Activated CD8-positive, alpha-beta T cell treated with anti-CD3 and anti-CD28 coated beads, Interleukin-2, amount 10 ng/mL, durations not matched to agents 7 days and 5 days (primary cell): ENCODE results near the gene HLA-B. TPM values are rescaled to one million over a fixed set of nuclear protein-coding genes. Genes with fewer than 3 reads are reported as not detected.
"Not testable (repeated sequence)": the region's sequence is repeated elsewhere in the genome, so short reads cannot be mapped to it uniquely, and the experiment has no call there.

Experiments used
- ATAC-seq: fragments of 150-1000 bp; cut with Tn5 transposase; one replicate; pipeline ENCODE4 v1.10.0; 2021; ENCODE audit warnings: moderate library complexity
- CTCF ChIA-PET: fragments of 350-600 bp; sonication (Branson Sonifier 250); formaldehyde crosslinking; loops from one replicate; lab custom pipeline; 2021; ENCODE audit warnings: antibody characterized with exemption; lab: Charles Lee
- POLR2A ChIA-PET: fragments of 350-600 bp; sonication (Branson Sonifier 250); formaldehyde crosslinking; loops from one replicate; lab custom pipeline; 2021; ENCODE audit warnings: antibody characterized with exemption; lab: Charles Lee
- DNase-seq: peaks from one replicate; pipeline ENCODE4 v3.0.0-alpha.2; 2020
- H3K27ac Mint-ChIP-seq: one replicate; pipeline ENCODE4 v1.8.0; 2021; ENCODE audit warnings: mild to moderate bottlenecking, mixed read lengths
- H3K27me3 Mint-ChIP-seq: one replicate; pipeline ENCODE4 v1.8.0; 2021; ENCODE audit warnings: low read depth, mixed read lengths
- H3K36me3 Mint-ChIP-seq: one replicate; pipeline ENCODE4 v1.8.0; 2021; ENCODE audit warnings: low read depth, mixed read lengths
- H3K4me1 Mint-ChIP-seq: one replicate; pipeline ENCODE4 v1.8.0; 2021; ENCODE audit warnings: low read depth, mixed read lengths
- H3K4me3 Mint-ChIP-seq: one replicate; pipeline ENCODE4 v1.8.0; 2021; ENCODE audit warnings: mild to moderate bottlenecking, mixed read lengths
- H3K9me3 Mint-ChIP-seq: one replicate; pipeline ENCODE4 v1.8.0; 2022; ENCODE audit warnings: mixed read lengths; ENCODE audit not compliant: insufficient read depth
- total RNA-seq, 2 experiments: library from RNA; stranded (reverse); gene quantifications; one replicate each; pipeline ENCODE4 v1.2.3, GENCODE V29; 2021

Gene HLA-B
- 1,000 to 10,000 TPM; 3,406 to 3,473 TPM for total RNA-seq

DNA sequence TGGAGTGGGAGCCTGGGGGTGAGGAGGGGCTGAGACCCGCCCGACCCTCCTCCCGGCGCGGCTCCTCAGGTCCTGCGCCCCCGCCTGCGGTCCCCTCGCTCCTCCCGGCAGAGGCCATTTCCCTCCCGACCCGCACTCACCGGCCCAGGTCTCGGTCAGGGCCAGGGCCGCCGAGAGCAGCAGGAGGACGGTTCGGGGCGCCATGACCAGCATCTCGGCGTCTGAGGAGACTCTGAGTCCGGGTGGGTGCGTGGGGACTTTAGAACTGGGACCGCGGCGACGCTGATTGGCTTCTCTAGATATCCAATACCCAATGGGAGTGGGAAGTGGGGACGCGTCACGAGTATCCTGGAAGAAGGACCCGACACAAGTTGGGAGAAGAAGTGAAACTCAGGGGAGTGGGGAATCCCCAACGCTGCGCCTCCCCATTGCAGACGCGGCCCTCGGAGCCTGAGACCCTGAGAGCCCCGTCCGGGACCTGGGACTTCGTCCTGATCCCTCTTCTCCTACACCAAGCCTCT, at the start of gene HLA-B:
Gene HLA-B, minus strand, starts transcription at position 234 of the 521 bp plus-strand sequence. Its CDS starts 21 bp downstream, at position 213.
- peaks cover 10% of the 10 kb centered on the region for H3K27me3 Mint-ChIP-seq
- peak within 1 kb of the TSS; percentile 99 for H3K27ac Mint-ChIP-seq
- DNase-seq, result peak; percentile 89
- H3K4me3 Mint-ChIP-seq, result peak within 1 kb of the TSS; percentile 92
- ChIA-PET CTCF (interaction anchor here (1.8 to 2.1 kb wide), 2 partner anchors 10 to 160 kb away, joined by 4 to 17 read pairs; no protein-coding TSS in a partner anchor), POLR2A (interaction anchor here (0.7 to 1.2 kb wide), 4 partner anchors 9 to 198 kb away, joined by 3 to 9 read pairs (median 6); no protein-coding TSS in a partner anchor)
- peaks cover 57% of the 10 kb centered on the region for H3K4me1 Mint-ChIP-seq
- peak; percentile 77 for ATAC-seq
- peaks cover 3% of the 10 kb centered on the region for H3K9me3 Mint-ChIP-seq
- peaks cover 57% of the 10 kb centered on the region for H3K36me3 Mint-ChIP-seq

DNA sequence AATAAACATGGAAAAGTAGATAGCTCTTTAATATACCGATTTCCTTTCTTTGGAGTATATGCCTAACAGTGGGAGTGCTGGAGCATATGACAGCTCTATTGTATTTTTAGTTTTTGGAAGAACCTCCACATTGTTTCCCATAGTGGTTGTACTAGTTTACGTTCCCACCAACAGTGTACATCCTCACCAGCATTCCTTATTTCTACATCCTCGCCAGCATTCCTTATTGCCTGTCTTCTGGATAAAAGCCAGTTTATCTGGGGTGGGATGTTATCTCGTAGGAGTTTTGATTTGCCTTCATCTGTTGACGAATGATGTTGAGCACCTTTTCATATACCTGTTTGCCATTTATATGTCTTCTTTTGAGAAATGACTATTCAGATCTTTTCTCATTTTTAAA, 49.0 kb upstream of the HLA-B start:
- ChIA-PET CTCF (no interaction called here), POLR2A (no interaction called here)
- Mint-ChIP-seq H3K9me3 (no peaks in the 10 kb centered on the region), H3K36me3 (peaks cover 28% of the 10 kb centered on the region), H3K4me1 (peaks cover 64% of the 10 kb centered on the region), H3K27ac (no peak overlapping the region), H3K27me3 (no peaks in the 10 kb centered on the region), H3K4me3 (no peak overlapping the region)
- DNase-seq (no peak), ATAC-seq (no peak)

DNA sequence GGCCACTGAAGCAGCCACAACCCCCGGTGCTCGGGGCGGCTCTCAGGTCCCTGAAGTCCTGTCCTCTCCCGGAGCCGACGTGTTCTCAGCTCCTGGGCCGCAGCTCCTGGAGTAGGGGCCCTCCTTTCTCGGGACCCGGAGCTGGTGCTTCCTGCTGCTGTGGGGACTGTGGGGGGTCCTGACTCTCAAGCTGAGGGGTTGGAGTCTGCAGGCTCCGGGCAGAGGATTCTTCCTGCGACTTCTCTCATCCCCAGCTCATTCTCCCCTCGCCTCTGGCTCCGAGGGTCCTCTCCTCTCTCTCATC, 47.0 kb upstream of the HLA-B start:
- H3K36me3 Mint-ChIP-seq, result peaks cover 20% of the 10 kb centered on the region
- H3K9me3 Mint-ChIP-seq, H3K27me3 Mint-ChIP-seq, ATAC-seq, DNase-seq: not testable (repeated sequence)
- H3K4me3 Mint-ChIP-seq, result peak overlapping the region; percentile 81
- CTCF ChIA-PET, result interaction anchor here (1.3 to 7.9 kb wide), 2 partner anchors 39 to 44 kb away, joined by 3 to 93 read pairs; no protein-coding TSS in a partner anchor
- H3K4me1 Mint-ChIP-seq, result peaks cover 56% of the 10 kb centered on the region
- peak overlapping the region; percentile 64 for H3K27ac Mint-ChIP-seq
- POLR2A ChIA-PET, result interaction anchor here (1.2 kb wide), 1 partner anchor 131 kb away, joined by 3 read pairs; no protein-coding TSS in a partner anchor

DNA sequence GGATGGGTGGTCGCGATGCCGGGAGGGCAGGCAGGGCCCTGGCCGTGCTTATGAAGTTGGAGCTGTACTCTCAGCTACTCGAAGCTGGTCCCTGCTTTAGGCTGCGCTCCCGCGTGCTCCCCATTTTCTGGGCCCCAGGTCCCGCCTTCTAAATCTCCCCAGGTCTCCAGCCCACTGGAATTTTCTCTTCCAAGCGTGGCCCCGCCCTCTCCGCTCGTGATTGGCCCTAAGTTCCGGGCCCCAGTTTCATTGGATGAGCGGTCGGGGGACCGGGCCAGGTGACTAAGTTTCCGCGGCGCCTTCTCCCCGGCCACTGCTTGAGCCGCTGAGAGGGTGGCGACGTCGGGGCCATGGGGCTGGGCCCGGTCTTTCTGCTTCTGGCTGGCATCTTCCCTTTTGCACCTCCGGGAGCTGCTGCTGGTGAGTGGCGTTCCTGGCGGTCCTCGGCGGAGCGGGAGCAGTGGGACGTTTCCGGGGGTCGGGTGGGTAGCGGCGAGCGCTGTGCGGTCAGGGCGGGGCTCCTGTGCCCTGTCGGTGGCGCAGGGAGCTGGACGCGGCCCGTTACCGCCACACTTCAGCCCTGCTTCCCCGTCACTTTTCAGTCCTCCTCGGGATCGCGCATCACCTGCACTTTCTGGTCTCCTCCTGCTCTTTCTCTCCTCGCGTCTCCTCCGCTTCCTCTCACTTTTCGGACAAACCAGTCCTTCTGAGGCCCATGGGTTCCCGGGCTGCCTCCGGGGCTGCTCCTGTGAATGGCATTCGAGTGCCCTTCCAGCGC, 46.5 kb upstream of the HLA-B start, which contains the start of gene MICA:
Gene MICA, plus strand, starts transcription at position 313 of the 778 bp plus-strand sequence. Its CDS starts 38 bp downstream, at position 351.
- Mint-ChIP-seq H3K27ac (peak within 1 kb of the TSS; percentile 64), H3K9me3 (no peaks in the 10 kb centered on the region), H3K4me3 (peak within 1 kb of the TSS; percentile 81), H3K27me3 (no peaks in the 10 kb centered on the region), H3K4me1 (peaks cover 58% of the 10 kb centered on the region), H3K36me3 (peaks cover 20% of the 10 kb centered on the region)
- ChIA-PET CTCF (interaction anchor here (1.3 to 7.9 kb wide), 3 partner anchors 37 to 45 kb away, joined by 3 to 93 read pairs (median 5); no protein-coding TSS in a partner anchor), POLR2A (interaction anchor here (0.6 to 1.9 kb wide), 6 partner anchors 50 to 206 kb away, joined by 3 to 7 read pairs (median 3); no protein-coding TSS in a partner anchor)
- peak; percentile 65 for ATAC-seq
- DNase-seq, result peak; percentile 77

DNA sequence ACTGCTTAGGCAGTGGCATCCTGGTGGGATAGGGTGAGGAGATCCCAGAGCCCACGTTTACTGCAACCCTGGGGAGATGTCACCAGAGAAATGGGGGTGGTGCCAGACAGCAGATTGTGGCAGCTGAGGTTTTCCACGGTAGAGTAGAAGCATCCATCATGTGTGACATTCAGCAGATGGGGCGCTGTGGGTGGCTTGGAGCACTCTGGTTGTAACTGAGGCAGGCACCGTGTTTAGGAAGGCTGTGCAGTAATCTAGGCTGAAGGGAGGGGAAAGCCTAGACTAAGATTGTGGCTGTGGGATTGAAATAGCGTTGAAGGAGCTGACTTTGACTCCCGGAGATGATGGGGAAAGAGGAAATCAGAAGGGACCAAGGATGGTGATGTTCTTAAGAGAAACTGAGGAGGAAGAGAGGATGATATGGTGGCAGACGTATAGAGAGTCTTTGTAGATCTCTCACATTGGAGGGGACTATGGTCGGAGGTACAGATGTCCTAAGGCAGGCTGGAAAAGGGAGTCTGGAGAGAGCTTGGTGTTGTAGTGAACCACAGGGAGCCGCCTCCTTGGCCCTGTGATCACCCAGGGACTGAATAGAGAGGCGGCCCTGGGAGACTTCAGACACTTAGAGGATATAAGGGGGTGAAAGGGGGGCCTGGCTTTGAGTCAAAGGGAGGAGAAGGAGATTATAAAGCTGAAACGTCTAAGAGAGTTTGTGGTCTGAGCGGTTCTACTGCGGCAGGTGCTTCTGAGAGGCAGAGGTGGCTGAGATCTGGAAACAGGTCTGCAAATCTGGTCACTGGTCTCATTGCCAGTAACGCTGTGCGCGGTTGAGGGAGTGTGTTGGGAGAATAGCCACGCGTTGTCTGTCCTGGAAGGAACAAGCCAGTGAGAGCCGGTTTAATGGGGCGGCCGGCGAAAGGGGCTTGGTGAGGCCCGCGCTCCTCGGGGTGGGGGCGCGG, 45.6 kb upstream of the HLA-B start:
- DNase-seq (peak; percentile 63), ATAC-seq (peak; percentile 24)
- Mint-ChIP-seq H3K27ac (peak overlapping the region; percentile 58), H3K4me1 (peaks cover 53% of the 10 kb centered on the region), H3K27me3 (no peaks in the 10 kb centered on the region), H3K9me3 (no peaks in the 10 kb centered on the region), H3K36me3 (peaks cover 20% of the 10 kb centered on the region), H3K4me3 (peak overlapping the region; percentile 81)
- CTCF ChIA-PET, result interaction anchor here (0.7 to 7.9 kb wide), 7 partner anchors 21 to 205 kb away, joined by 3 to 93 read pairs (median 3); no protein-coding TSS in a partner anchor
- POLR2A ChIA-PET, result interaction anchor here (0.6 to 1.9 kb wide), 6 partner anchors 49 to 205 kb away, joined by 3 to 7 read pairs (median 3); no protein-coding TSS in a partner anchor

DNA sequence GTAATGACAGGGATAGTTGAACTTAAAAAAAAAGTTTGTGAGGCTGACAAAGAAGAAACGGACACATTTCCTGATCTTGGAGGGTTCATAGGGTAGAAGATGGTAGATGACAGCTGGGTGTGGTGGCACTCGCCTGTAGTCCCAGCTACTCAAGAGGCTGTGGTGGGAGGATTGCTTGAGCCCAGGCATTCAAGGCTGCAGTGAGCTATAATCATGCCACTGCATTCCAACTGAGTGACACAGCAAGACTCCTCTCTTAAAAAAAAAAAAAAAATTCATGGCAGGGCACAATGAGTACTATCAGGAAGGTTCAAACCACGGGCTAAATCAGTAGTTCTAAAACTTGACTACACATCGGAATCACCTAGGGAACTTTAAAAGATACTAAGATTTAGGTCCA, 44.4 kb upstream of the HLA-B start:
- no peaks in the 10 kb centered on the region for H3K9me3 Mint-ChIP-seq

DNA sequence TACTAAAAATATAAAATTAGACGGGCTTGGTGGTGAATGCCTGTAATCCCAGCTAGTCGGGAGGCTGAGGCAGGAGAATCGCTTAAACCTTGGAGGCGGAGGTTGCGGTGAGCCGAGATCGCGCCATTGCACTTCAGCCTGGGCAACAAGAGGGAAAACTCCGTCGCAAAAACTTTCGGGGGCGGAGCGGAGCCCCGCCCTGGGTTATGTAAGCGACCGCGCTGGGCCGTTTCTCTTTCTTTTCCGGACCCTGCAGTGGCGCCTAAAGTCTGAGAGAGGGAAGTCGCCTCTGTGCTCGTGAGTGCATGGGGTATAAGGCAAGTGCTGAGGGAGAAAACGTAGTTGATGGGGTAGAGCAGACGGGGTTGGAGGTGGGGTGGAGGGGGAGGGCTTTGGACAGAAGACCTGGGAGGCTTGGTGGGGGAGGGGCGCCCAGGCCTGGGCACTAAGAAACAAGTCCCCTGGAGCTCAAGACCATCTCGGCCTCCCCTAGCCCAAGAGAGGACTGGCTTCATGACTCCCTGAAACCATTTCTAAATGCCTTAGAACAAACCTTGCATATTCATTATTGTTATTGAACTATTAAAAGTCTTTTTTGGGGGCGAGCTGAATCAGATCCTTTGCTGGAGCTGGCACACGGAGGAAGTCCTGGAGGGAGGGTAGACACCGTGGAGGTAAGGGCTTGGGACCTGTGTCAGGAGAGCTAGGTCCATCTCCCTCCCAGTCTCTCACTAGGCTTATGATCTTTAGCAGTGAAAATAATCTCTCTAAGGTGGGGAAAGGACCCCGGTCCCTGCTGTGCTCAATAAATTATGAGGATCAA, 43.7 kb upstream of the HLA-B start:
- Mint-ChIP-seq H3K4me3 (peak overlapping the region; percentile 81), H3K4me1 (peaks cover 45% of the 10 kb centered on the region), H3K36me3 (peaks cover 11% of the 10 kb centered on the region), H3K9me3 (no peaks in the 10 kb centered on the region), H3K27me3 (no peaks in the 10 kb centered on the region), H3K27ac (peak overlapping the region; percentile 91)
- ATAC-seq, result peak; percentile 58
- DNase-seq, result peak; percentile 91
- POLR2A ChIA-PET, result interaction anchor here (0.7 to 1.6 kb wide), 11 partner anchors 42 to 243 kb away, joined by 3 to 9 read pairs (median 4); partner anchors contain the start of gene DDX39B
- CTCF ChIA-PET, result interaction anchor here (1.0 to 7.9 kb wide), 10 partner anchors 20 to 272 kb away, joined by 3 to 93 read pairs (median 4); no protein-coding TSS in a partner anchor

More for the DNA sequence above, 44.4 kb upstream of the HLA-B start:
- Mint-ChIP-seq H3K36me3 (peaks cover 15% of the 10 kb centered on the region), H3K27ac (peak overlapping the region; percentile 91), H3K4me3 (peak overlapping the region; percentile 81), H3K27me3 (no peaks in the 10 kb centered on the region), H3K4me1 (peaks cover 50% of the 10 kb centered on the region)
- POLR2A ChIA-PET, result interaction anchor here (1.0 to 1.6 kb wide), 8 partner anchors 41 to 242 kb away, joined by 3 to 9 read pairs (median 4); no protein-coding TSS in a partner anchor
- CTCF ChIA-PET, result interaction anchor here (1.1 to 7.9 kb wide), 7 partner anchors 21 to 204 kb away, joined by 3 to 93 read pairs (median 4); no protein-coding TSS in a partner anchor
- ATAC-seq, result no peak
- no peak for DNase-seq

DNA sequence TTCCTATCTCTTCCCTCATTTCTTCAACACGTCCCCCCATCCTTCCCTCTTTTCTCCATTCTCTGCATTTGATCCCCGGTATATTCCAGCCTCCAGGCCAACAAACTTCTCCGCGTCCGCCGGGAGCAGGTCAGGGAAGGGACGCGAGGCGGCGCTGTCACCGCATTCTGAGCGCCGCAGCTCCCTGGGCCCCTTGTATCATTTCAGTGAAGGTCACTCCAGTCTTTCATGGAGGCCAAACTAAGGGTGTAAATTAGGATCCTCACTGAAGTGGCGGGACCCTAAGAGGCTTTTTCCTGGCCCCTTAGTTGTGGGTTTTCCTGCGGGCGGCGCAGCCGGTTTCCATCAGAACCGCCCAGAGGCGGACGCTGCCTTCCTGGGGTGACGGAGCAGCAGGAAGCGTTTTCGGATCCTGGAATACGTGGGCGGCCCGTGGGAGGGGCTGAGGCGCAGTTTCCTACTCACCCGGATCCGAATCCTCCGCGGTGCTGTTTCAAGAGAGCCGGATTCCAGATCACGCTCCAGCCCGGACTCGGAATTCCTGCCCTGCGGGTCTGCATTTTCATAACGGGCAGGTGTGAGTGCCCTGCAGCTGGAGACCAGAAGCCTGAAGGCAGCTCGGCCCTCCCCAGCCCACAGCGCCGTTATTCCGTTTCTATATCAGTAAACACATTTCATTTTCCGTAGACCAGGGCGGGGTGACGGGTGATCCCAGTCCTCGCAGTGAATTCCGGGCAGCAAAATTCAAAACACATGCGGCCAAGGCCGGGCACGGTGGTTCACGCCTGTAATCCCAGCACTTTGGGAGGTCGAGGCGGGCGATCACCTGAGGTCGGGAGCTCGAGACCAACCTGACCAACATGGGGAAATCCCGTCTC, 42.8 kb upstream of the HLA-B start:
- peaks cover 42% of the 10 kb centered on the region for H3K4me1 Mint-ChIP-seq
- CTCF ChIA-PET, result interaction anchor here (1.0 to 7.9 kb wide), 13 partner anchors 12 to 271 kb away, joined by 3 to 93 read pairs (median 4); partner anchors contain the start of genes CCHCR1 and TCF19
- H3K36me3 Mint-ChIP-seq, result peaks cover 9% of the 10 kb centered on the region
- H3K27me3 Mint-ChIP-seq, result no peaks in the 10 kb centered on the region
- no peaks in the 10 kb centered on the region for H3K9me3 Mint-ChIP-seq
- peak; percentile 41 for ATAC-seq
- peak; percentile 68 for DNase-seq
- POLR2A ChIA-PET, result interaction anchor here (0.6 to 1.6 kb wide), 12 partner anchors 42 to 546 kb away, joined by 3 to 9 read pairs (median 4); partner anchors contain the start of gene DDX39B
- peak overlapping the region; percentile 91 for H3K27ac Mint-ChIP-seq
- H3K4me3 Mint-ChIP-seq, result peak overlapping the region; percentile 81

DNA sequence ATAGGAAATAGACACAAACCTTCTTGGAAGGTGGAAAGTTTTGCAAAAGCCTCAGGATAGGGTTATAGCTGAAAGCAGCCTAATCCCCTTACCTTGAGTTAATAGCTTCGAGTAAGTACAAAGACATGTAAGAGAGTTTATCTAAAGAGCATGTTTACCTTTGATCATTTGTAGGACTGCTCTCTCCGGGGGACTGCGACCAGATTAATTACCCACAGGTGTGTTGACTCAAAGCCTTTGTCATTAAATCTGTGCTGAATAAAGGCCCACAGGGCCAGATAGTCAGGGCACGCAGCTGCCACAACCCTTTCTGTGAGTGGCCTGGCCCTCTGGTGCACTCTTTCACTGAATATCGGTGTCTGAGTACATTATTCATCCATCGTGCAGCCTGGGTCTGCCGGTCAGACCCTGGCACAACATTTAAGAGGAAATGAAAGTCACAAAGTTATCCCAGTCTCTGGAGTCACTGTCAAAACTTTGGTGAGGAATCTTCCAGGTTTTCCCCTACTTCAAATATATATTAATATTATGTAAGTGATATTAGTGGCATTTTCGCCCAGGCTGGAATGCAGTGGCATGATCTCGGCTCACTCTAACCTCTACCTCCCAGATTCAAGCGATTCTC, 41.0 kb upstream of the HLA-B start:
- no peak for DNase-seq
- Mint-ChIP-seq H3K4me1 (peaks cover 33% of the 10 kb centered on the region), H3K27ac (no peak overlapping the region), H3K9me3 (no peaks in the 10 kb centered on the region), H3K4me3 (no peak overlapping the region), H3K36me3 (peaks cover 4% of the 10 kb centered on the region), H3K27me3 (no peaks in the 10 kb centered on the region)
- ATAC-seq, result no peak
- CTCF ChIA-PET, result interaction anchor here (0.9 to 7.9 kb wide), 5 partner anchors 10 to 50 kb away, joined by 3 to 93 read pairs (median 4); no protein-coding TSS in a partner anchor
- POLR2A ChIA-PET, result interaction anchor here (1.2 kb wide), 1 partner anchor 45 kb away, joined by 6 read pairs; no protein-coding TSS in a partner anchor
